Measurements from ENCODE around the gene GMDS. TPM values are rescaled to one million over a fixed set of nuclear protein-coding genes. Genes with fewer than 3 reads are reported as not detected.

The GMDS gene
- total RNA-seq, 1 experiment from 2014 or later: 27.6 TPM

DNA sequence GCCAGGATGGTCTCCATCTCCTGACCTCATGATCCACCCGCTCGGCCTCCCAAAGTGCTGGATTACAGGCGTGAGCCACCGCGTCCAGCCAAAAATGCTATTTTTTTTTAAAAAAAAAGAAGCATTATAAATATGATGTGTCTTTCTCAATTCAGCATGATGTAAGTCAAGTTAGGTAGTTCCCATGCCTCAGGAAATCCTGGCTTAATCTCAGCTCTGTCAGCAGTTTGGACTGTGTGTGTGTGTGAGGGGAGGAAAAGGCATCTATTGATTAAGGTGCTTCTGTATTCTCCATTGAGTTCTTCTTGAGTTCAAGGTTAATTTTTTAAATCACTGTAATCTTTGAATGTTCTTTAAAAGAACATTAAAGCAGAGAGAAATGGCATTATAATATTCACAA lies 51.5 kb downstream of the GMDS start:
- H3K18ac ChIP-seq (ENCODE audit: insufficient read length, low read depth, low read length): no peak overlapping the region
- H3K27me3 ChIP-seq (ENCODE audit: insufficient read depth, low read length): no peaks in the 10 kb centered on the region
- TF ChIP-seq, protein P1, sequence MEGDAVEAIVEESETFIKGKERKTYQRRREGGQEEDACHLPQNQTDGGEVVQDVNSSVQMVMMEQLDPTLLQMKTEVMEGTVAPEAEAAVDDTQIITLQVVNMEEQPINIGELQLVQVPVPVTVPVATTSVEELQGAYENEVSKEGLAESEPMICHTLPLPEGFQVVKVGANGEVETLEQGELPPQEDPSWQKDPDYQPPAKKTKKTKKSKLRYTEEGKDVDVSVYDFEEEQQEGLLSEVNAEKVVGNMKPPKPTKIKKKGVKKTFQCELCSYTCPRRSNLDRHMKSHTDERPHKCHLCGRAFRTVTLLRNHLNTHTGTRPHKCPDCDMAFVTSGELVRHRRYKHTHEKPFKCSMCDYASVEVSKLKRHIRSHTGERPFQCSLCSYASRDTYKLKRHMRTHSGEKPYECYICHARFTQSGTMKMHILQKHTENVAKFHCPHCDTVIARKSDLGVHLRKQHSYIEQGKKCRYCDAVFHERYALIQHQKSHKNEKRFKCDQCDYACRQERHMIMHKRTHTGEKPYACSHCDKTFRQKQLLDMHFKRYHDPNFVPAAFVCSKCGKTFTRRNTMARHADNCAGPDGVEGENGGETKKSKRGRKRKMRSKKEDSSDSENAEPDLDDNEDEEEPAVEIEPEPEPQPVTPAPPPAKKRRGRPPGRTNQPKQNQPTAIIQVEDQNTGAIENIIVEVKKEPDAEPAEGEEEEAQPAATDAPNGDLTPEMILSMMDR (conservative IDR thresholded peaks at IDR 0.05): no peak
- no peaks in the 10 kb centered on the region for H4K20me1 ChIP-seq (ENCODE audit: control insufficient read depth, insufficient read depth, insufficient read length)
- no peak overlapping the region for H4K91ac ChIP-seq (ENCODE audit: insufficient read length, low read depth, low read length)
- no peak overlapping the region for H3K27ac Mint-ChIP-seq
- no peak overlapping the region for H2BK15ac ChIP-seq (ENCODE audit: low read depth, low read length)
- H3K4me2 ChIP-seq (ENCODE audit: insufficient read depth, insufficient read length, low read length): no peak overlapping the region
- no peak overlapping the region for H3K23ac ChIP-seq (ENCODE audit: insufficient read length, low read depth, low read length)
- H3K4me3 Mint-ChIP-seq: no peak overlapping the region
- no peak overlapping the region for H3K56ac ChIP-seq (ENCODE audit: insufficient read length, low read depth, low read length)
- no CpG with 5 or more reads among the region's 5 CpGs for WGBS (ENCODE audit: extremely low coverage, insufficient read length, low lambda C conversion rate)
- H2BK5ac ChIP-seq (ENCODE audit: insufficient read length, low read length): no peak overlapping the region
- H3T11ph ChIP-seq (ENCODE audit: low read length): no peak overlapping the region
- H3K9me3 Mint-ChIP-seq: no peaks in the 10 kb centered on the region
- no peak overlapping the region for H4K8ac ChIP-seq (replicated peaks; ENCODE audit: insufficient read length, low read depth, low read length)
- no peak overlapping the region for H2AK5ac ChIP-seq (ENCODE audit: insufficient read length, low read length)
- H3K27me3 Mint-ChIP-seq (ENCODE audit: low read depth): no peaks in the 10 kb centered on the region
- H3K4ac ChIP-seq (ENCODE audit: low read depth, low read length): no peak overlapping the region
- no peak overlapping the region for H3K9ac ChIP-seq (ENCODE audit: extremely low read depth, insufficient read length, low read length)
- no peak overlapping the region for H2BK20ac ChIP-seq (ENCODE audit: low read depth, low read length, poor library complexity, severe bottlenecking)
- no peaks in the 10 kb centered on the region for H3K79me2 ChIP-seq (ENCODE audit: insufficient read depth, low read length)
- H2BK120ac ChIP-seq (ENCODE audit: low read depth, low read length, poor library complexity, severe bottlenecking): no peak overlapping the region
- no peaks in the 10 kb centered on the region for H3K79me1 ChIP-seq (ENCODE audit: insufficient read depth, low read depth, low read length, poor library complexity, severe bottlenecking)
- no peaks in the 10 kb centered on the region for H3K9me3 ChIP-seq (ENCODE audit: control insufficient read depth, low read depth, low read length)
- peaks cover 0 to 2% (median 0%) of the 10 kb centered on the region in 3 experiments; a peak in 2 of 7 replicates for H3K36me3 Mint-ChIP-seq (ENCODE audit: insufficient read depth in 1 of 3, low read depth in 3 of 3)
- H3K4me1 ChIP-seq (ENCODE audit: insufficient read depth, low read length): no peaks in the 10 kb centered on the region
- peaks cover 8 to 13% of the 10 kb centered on the region in 2 experiments; a peak in 3 of 4 replicates for H3K4me1 Mint-ChIP-seq
- DNase-seq: no peak
- H3K14ac ChIP-seq (ENCODE audit: insufficient read depth, low read length): no peak overlapping the region
- H4K5ac ChIP-seq (ENCODE audit: insufficient read length, low read depth, low read length): no peak overlapping the region
- no peak overlapping the region for H2BK12ac ChIP-seq (ENCODE audit: insufficient read length, low read depth, low read length)
- no peak overlapping the region for H3K27ac ChIP-seq (ENCODE audit: insufficient read length, low read depth, low read length)
- H3K23me2 ChIP-seq (ENCODE audit: insufficient read length, low read depth, low read length, poor library complexity, severe bottlenecking): peaks cover 5% of the 10 kb centered on the region
- H2AFZ ChIP-seq (ENCODE audit: low read length): no peak overlapping the region
